GM18519 (cell line): ENCODE data around the gene MSI1.

Experiments used
- ATAC-seq: cut with Tn5 transposase; IDR thresholded peaks from one replicate; pipeline ENCODE4 v1.9.1; 2021; ENCODE audit warnings: mild to moderate bottlenecking, moderate library complexity; ENCODE audit not compliant: unreplicated experiment, low FRiP score

The MSI1 gene

DNA sequence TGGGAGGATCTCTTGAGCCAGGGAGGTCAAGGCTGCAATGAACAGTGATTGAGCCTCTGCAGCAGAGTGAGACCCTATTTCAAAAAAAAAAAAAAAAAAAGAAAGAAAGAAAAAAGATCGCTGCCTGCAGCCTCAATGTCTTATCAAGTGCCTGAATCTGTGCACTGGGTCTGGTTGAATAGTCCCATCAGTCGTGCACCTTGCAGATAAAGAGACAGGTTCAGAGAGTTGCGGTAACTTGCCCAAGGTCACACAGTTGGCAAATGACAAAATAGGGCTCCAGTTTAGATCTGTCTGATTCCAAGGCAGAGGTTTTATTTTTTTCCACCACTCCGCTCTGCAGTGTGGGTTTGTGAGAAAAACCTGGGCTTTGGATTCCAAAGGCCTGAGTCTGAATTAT is 40.7 kb downstream of the MSI1 start:
- no peak for ATAC-seq

DNA sequence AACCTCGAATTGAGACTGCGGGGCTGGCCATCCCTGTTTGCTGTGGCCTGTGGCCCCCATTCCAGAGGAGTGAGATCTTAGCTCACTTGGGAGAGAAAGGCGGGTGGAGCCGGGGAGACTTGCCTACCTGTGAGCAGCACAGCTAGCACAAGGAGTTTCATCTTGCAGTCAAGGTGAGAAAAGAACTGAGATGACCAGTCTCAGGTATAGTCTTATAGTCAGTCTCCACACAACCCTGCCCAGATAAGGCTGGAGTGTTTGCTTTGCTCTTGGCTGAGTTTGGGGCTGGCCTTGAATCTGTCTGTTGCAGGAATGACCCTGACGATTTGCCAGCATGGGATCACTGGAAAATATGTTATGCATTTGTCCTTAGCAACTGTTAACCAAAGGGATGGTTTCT is 41.4 kb downstream of the MSI1 start, which contains the start of gene PLA2G1B:
Gene PLA2G1B, minus strand, starts transcription at position 187 of the 400 bp plus-strand sequence. Its CDS starts 26 bp downstream, at position 161.
- ATAC-seq: no peak

DNA sequence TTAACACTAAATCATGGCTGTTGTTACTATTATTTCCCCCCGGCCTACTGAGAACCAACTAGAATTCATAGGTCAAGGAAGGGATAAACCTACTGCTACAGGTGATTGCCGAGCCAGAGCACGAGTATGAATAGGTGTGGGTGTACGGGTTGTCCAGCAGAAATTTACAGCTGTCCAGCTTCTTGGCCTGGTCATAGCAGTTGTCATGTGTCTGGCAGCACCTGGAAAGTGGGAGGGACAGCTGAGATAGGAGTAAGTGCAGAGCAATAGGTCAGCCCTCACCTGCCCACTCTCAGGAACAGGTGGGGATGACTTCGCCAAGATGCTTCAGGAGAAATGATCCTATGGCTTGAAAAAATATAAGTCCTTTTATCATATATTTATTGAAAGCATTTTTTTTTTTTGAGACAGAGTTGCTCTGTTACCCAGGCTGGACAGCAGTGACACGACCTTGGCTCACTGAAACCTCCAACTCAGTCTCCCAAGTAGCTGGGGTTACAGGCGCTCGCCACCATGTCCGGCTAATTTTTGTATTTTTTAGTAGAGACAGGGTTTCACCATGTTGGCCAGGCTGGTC is 44.0 kb downstream of the MSI1 start:
- ATAC-seq: no peak

DNA sequence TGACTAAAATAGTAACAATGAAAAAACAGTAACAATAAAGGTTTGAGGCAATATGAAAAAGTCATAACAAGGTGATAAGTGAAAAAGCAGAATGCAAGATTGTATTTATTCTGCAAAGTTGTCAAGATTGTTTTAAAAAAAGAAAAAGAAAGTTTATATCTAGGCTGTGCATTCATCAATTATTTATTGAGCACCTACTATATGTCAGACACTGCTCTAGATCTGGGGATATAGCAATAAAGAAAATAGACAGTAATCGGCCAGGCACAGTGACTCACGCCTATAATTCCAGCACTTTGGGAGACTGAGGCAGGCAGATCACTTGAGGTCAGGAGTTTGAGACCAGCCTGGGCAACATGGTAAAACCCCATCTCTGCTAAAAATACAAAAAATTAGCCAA is 45.2 kb downstream of the MSI1 start:
- no peak for ATAC-seq

DNA sequence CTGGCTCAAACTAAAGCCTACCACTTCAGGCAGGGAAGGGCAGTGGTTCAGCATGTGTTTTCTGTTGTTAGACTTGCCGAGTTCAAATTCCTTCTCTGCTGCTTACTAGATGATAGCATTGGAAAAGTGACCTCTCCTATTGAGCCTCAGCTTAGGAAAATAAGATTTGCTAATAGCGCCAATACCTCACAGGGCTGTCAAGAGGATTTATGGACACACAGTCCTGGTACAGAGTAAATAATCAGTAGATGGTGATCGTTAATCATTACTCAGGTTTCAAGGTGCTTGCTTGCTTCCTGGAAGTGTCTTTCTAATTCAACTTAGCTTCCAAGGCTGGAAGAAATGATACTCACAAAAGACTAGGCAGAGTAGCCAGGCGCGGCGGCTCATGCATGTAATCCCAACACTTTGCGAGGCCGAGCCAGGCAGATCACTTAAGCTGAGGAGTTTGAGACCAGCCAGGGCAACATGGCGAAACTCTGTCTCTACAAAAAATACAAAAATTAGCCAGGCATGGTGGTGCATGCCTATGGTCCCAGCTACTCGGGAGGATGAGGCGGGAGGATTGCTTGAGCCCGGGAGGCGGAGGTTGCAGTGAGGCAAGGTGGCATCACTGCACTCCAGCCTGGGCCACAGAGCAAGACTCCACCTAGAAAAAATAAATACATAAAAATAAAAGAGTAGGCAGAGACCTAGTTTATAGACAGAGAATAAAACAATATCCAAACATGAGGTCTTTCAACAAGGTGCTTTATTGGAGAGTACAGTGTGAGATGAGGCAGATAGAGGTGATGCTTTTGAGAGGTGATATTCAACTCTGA is 47.4 kb downstream of the MSI1 start:
- ATAC-seq: no peak

DNA sequence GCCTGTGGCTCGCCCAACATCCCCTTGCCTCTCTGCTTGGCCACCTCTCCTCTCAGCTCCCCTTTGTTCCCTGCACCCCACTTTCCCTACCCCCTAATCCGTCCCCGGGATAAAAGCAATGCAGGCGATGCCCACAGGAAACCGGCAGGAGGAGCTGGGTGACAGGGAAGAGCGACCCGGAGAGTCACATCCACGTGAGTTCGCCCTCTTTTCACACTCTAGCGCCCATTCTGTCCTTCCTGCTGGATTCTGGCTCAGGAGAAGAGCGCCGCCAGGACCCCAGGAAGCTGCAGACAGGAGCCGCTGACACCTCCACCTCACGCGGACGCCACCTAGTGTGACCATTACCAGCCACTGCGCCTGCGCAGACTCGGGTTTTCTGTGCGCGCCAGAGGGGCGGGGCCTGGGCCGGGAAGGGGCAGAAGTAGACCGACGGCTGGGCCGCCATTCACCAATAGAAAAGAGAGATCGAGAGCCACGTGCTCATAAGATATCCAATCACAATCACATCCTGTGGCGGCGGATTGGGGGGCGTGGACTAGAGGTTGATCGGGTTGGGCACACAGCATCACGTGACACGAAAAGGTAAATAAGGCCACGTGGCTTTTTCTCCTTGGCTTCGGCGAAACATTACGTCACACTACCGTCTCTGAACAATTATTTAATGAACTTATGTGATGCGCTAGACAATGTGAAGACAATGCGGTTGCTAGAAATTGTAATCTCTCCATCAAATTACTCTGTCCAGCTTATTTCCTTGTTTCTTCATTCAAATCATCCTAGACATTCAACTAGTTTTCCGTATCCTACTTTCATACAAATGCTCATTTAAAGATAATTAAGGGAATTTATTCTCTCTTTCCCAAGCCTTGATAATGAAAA is 51.5 kb downstream of the MSI1 start:
- peak; percentile 97 for ATAC-seq

DNA sequence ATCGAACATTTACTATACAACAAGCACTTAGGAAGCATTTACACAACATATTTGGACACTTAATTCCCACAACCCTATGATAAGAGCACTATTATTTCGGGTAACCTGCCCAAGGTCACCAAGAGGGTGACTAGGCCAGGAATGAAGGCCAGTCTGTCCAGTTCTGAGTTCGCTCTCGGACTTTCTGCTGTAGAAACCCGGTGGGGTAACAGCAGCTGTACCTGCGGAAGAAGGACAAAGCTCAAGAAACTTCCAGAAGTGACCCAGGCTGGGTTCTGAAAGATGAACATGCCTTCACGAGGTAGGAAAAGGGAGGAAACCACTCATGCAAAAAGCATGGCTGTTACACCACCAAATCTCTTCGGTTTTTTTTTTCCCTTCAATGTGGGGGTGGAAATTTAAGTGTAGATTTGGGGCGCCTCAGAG is 52.2 kb downstream of the MSI1 start:
- no peak for ATAC-seq

DNA sequence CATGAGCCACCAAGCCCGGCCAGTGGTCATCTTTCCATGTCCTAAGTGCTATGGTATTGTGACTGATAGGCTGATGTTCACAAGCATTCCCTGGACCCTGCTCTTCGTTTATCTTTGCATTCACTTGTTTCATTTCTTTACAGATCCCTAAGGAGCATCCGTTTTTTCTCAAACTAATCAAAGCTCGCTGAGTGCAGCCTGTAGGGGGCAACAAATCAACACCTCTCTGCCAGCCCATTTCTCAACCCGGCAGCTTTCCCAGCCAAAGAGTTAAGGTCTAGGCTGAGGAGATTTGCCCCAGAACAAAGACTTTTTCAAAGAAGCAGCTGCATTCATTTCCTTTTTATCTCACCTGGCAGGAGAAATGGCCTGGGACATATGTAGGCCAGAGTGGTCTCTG is 54.7 kb downstream of the MSI1 start:
- ATAC-seq: no peak

DNA sequence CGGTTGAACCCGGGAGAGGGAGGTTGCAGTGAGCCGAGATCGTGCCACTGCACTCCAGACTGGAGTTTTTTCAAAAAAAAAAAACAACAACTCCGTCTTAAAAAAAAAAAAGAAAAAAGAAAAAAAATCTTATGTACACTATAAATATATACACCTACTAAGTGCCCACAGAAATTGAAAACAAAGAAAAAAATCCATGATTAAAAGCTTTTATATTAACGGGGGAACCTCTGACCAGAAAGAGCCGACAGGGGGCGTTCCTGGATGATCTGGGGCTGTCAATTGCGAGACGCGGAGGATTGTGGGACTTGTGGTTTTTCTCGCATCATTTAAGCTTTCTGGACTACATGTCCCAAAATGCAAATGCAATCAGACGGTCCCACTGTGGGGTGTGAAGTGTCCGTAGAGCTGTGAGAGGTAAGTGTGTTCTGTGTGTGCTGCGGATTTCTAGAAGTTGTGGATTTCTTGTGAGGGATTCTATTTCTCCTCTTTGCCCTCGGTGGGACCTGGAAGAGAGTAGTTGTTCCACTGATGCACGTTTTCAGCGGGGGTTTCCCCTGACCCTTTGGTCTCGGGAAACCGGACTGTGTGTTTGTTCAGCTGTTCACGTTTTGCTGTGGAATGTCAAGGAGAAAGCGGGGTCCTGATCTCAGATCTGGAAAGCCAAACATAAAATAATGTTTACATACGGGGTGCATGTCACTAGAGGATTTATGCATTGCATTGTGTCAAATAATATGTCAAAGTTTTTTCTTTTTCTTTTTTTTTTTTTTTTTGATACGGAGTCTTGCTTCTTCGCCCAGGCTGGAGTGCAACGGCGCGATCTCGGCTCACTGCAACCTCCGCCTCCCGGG is 66.8 kb downstream of the MSI1 start, which contains the start of gene SIRT4:
Gene SIRT4, plus strand, starts transcription at position 360 of the 854 bp plus-strand sequence. CDS start 1,241 bp downstream, outside the sequence.
- peak; percentile 89 for ATAC-seq

DNA sequence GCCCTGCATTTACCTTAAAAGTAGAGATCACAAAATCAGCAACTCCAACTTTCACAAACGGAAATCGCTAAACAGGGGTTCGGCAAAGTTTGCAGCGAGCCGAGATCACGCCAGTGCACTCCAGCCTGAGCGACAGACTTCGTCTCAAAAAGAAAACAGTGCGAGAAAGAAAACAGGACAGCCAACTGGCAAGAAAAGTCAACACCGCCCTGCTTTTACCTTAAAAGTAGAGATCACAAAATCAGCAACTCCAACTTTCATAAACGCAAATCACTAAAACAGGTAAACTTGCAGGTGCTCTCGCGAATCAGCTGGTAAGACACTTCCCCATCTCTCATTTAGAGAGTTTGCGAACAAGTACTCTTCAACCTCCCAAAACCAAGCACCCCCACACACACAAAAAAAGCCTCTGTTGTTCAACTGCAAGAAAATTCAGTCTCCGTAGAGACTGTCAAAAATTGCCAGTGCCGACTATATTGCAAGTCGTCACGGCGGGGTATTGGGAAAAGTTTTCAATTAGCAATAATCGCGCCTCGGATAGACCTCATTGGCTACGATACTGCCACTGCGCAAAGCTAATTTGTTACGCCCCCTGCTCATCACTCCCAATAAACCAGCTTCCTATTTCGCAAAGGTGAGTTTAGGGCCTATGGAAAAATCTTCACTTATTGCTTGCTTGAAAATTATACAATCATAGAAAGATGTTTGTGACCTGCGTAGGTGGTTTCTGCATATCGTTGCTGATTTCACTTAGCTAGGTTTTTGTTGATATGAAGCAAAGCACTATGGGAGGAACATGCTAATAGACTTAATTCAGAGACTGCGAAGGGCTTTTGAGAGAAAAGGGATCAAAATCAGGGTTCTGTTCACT is 76.1 kb downstream of the MSI1 start, which contains the start of gene RNU4-1:
Gene RNU4-1, minus strand, starts transcription at position 577 of the 871 bp plus-strand sequence.
- no peak for ATAC-seq

DNA sequence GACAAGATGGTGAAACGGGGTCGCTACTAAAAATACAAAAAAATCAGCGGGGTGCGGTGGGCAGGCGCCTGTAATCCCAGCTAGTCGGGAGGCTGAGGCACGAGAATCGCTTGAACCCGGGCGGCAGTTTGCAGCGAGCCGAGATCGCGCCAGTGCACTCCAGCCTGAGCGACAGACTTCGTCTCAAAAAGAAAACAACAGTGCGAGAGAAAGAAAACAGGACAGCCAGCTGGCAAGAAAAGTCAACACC is 76.6 kb downstream of the MSI1 start:
- ATAC-seq: no peak
